Memory B cell (primary cell): ENCODE results near the gene TDP1.
A peak's percentile ranks its signal among the peaks of the same experiment; 100 is the strongest.

Experiments used
- ATAC-seq: fragments of 150-1000 bp; cut with Tn5 transposase; 2 replicates; pipeline ENCODE4 v1.10.0; 2021; ENCODE audit warnings: low read depth, mild to moderate bottlenecking, moderate library complexity
- DNase-seq, 2 donors: peaks; one replicate each; pipeline ENCODE4 v3.0.0; 2022; ENCODE audit warnings: low spot score in 2 of 2
- H3K27ac Mint-ChIP-seq: one replicate; pipeline ENCODE4 v1.8.0; 2022; ENCODE audit warnings: mild to moderate bottlenecking, moderate library complexity, mixed read lengths
- H3K27me3 Mint-ChIP-seq: one replicate; pipeline ENCODE4 v1.8.0; 2022; ENCODE audit warnings: mixed read lengths
- H3K36me3 Mint-ChIP-seq: one replicate; pipeline ENCODE4 v1.8.0; 2022; ENCODE audit warnings: mild to moderate bottlenecking, mixed read lengths
- H3K4me1 Mint-ChIP-seq: one replicate; pipeline ENCODE4 v1.8.0; 2022; ENCODE audit warnings: mixed read lengths
- H3K4me3 Mint-ChIP-seq: one replicate; pipeline ENCODE4 v1.8.0; 2022; ENCODE audit warnings: mild to moderate bottlenecking, moderate library complexity, mixed read lengths
- H3K9me3 Mint-ChIP-seq: one replicate; pipeline ENCODE4 v1.8.0; 2022; ENCODE audit warnings: mixed read lengths

The TDP1 gene

GRCh38 chr14:90027842-90028241, 72.1 kb downstream of the TDP1 start:
- Mint-ChIP-seq H3K36me3 (peaks cover 49% of the 10 kb centered on the region), H3K4me3 (no peak overlapping the region)
- no peak for ATAC-seq

GRCh38 chr14:90034156-90034555, 78.4 kb downstream of the TDP1 start:
- DNase-seq (no peak), ATAC-seq (no peak)
- Mint-ChIP-seq H3K27me3 (no peaks in the 10 kb centered on the region), H3K9me3 (no peaks in the 10 kb centered on the region), H3K4me1 (no peaks in the 10 kb centered on the region), H3K4me3 (no peak overlapping the region), H3K36me3 (peaks cover 43% of the 10 kb centered on the region), H3K27ac (no peak overlapping the region)

More at GRCh38 chr14:90027842-90028241, 72.1 kb downstream of the TDP1 start:
- no peaks in the 10 kb centered on the region for H3K27me3 Mint-ChIP-seq
- H3K9me3 Mint-ChIP-seq, result no peaks in the 10 kb centered on the region
- no peaks in the 10 kb centered on the region for H3K4me1 Mint-ChIP-seq
- DNase-seq, result no peak
- H3K27ac Mint-ChIP-seq, result no peak overlapping the region

- H3K4me1 Mint-ChIP-seq, result no peaks in the 10 kb centered on the region
- DNase-seq, result no peak
- peaks cover 44% of the 10 kb centered on the region for H3K36me3 Mint-ChIP-seq
- no peak overlapping the region for H3K27ac Mint-ChIP-seq
- no peaks in the 10 kb centered on the region for H3K9me3 Mint-ChIP-seq
- no peak overlapping the region for H3K4me3 Mint-ChIP-seq
- no peak for ATAC-seq
- no peaks in the 10 kb centered on the region for H3K27me3 Mint-ChIP-seq
These were observed 79.3 kb downstream of the TDP1 start for GRCh38 chr14:90034835-90035525.

GRCh38 chr14:90039253-90040010, 83.7 kb downstream of the TDP1 start:
- no peaks in the 10 kb centered on the region for H3K27me3 Mint-ChIP-seq
- H3K27ac Mint-ChIP-seq, result no peak overlapping the region
- H3K36me3 Mint-ChIP-seq, result peaks cover 46% of the 10 kb centered on the region
- no peaks in the 10 kb centered on the region for H3K4me1 Mint-ChIP-seq
- DNase-seq, result no peak
- no peaks in the 10 kb centered on the region for H3K9me3 Mint-ChIP-seq
- no peak overlapping the region for H3K4me3 Mint-ChIP-seq
- no peak for ATAC-seq

GRCh38 chr14:90040411-90040810, 84.7 kb downstream of the TDP1 start:
- DNase-seq (no peak), ATAC-seq (no peak)
- no peak overlapping the region for H3K27ac Mint-ChIP-seq
- no peaks in the 10 kb centered on the region for H3K27me3 Mint-ChIP-seq
- H3K9me3 Mint-ChIP-seq, result no peaks in the 10 kb centered on the region
- H3K4me3 Mint-ChIP-seq, result no peak overlapping the region
- no peaks in the 10 kb centered on the region for H3K4me1 Mint-ChIP-seq
- H3K36me3 Mint-ChIP-seq, result peaks cover 40% of the 10 kb centered on the region

- H3K9me3 Mint-ChIP-seq, result no peaks in the 10 kb centered on the region
These were observed 86.9 kb downstream of the TDP1 start for GRCh38 chr14:90042496-90043252.

GRCh38 chr14:90045616-90046015, 89.9 kb downstream of the TDP1 start:
- Mint-ChIP-seq H3K27me3 (no peaks in the 10 kb centered on the region), H3K9me3 (no peaks in the 10 kb centered on the region), H3K4me1 (no peaks in the 10 kb centered on the region), H3K27ac (no peak overlapping the region), H3K36me3 (peaks cover 21% of the 10 kb centered on the region), H3K4me3 (no peak overlapping the region)
- DNase-seq (no peak), ATAC-seq (no peak)

More at GRCh38 chr14:90042496-90043252, 86.9 kb downstream of the TDP1 start:
- no peak for DNase-seq
- no peak overlapping the region for H3K4me3 Mint-ChIP-seq
- ATAC-seq, result no peak
- H3K4me1 Mint-ChIP-seq, result no peaks in the 10 kb centered on the region
- no peak overlapping the region for H3K27ac Mint-ChIP-seq
- no peaks in the 10 kb centered on the region for H3K27me3 Mint-ChIP-seq
- H3K36me3 Mint-ChIP-seq, result peaks cover 27% of the 10 kb centered on the region

GRCh38 chr14:90049390-90049789, 93.7 kb downstream of the TDP1 start:
- DNase-seq (no peak), ATAC-seq (no peak)
- H3K27ac Mint-ChIP-seq, result no peak overlapping the region
- peaks cover 9% of the 10 kb centered on the region for H3K27me3 Mint-ChIP-seq
- H3K9me3 Mint-ChIP-seq, result no peaks in the 10 kb centered on the region
- no peaks in the 10 kb centered on the region for H3K36me3 Mint-ChIP-seq
- no peaks in the 10 kb centered on the region for H3K4me1 Mint-ChIP-seq
- H3K4me3 Mint-ChIP-seq, result no peak overlapping the region

- Mint-ChIP-seq H3K27me3 (peaks cover 9% of the 10 kb centered on the region), H3K27ac (no peak overlapping the region), H3K9me3 (no peaks in the 10 kb centered on the region), H3K4me1 (no peaks in the 10 kb centered on the region), H3K36me3 (no peaks in the 10 kb centered on the region), H3K4me3 (no peak overlapping the region)
- ATAC-seq (no peak), DNase-seq (no peak)
These were observed 94.5 kb downstream of the TDP1 start for GRCh38 chr14:90050271-90050670.

- no peak overlapping the region for H3K27ac Mint-ChIP-seq
- no peak overlapping the region for H3K4me3 Mint-ChIP-seq
- no peaks in the 10 kb centered on the region for H3K9me3 Mint-ChIP-seq
- no peaks in the 10 kb centered on the region for H3K4me1 Mint-ChIP-seq
- no peak for ATAC-seq
- no peak for DNase-seq
- H3K36me3 Mint-ChIP-seq, result no peaks in the 10 kb centered on the region
- H3K27me3 Mint-ChIP-seq, result peaks cover 12% of the 10 kb centered on the region
These were observed 97.3 kb downstream of the TDP1 start for GRCh38 chr14:90053044-90053443.

- Mint-ChIP-seq H3K27me3 (peaks cover 20% of the 10 kb centered on the region), H3K4me1 (peaks cover 9% of the 10 kb centered on the region), H3K4me3 (no peak overlapping the region), H3K9me3 (peaks cover 7% of the 10 kb centered on the region), H3K36me3 (no peaks in the 10 kb centered on the region), H3K27ac (no peak overlapping the region)
- no peak for DNase-seq
- no peak for ATAC-seq
These were observed 99.1 kb downstream of the TDP1 start for GRCh38 chr14:90054803-90055202.

- Mint-ChIP-seq H3K36me3 (no peaks in the 10 kb centered on the region), H3K4me1 (peaks cover 12% of the 10 kb centered on the region), H3K27me3 (peaks cover 19% of the 10 kb centered on the region)
These were observed 101.1 kb downstream of the TDP1 start for GRCh38 chr14:90056826-90057225.

GRCh38 chr14:90058876-90059458, 103.2 kb downstream of the TDP1 start:
- Mint-ChIP-seq H3K9me3 (peaks cover 7% of the 10 kb centered on the region), H3K4me3 (peak overlapping the region; percentile 54), H3K36me3 (no peaks in the 10 kb centered on the region), H3K27me3 (peaks cover 32% of the 10 kb centered on the region), H3K27ac (no peak overlapping the region), H3K4me1 (peaks cover 22% of the 10 kb centered on the region)
- no peak for ATAC-seq
- DNase-seq, result no peak

More at GRCh38 chr14:90056826-90057225, 101.1 kb downstream of the TDP1 start:
- no peak overlapping the region for H3K27ac Mint-ChIP-seq
- no peak for ATAC-seq
- H3K4me3 Mint-ChIP-seq, result no peak overlapping the region
- no peak for DNase-seq
- H3K9me3 Mint-ChIP-seq, result peaks cover 7% of the 10 kb centered on the region
